GM12801 (cell line): Measurements from ENCODE around the gene SNAP91.

Source experiments
- CTCF ChIP-seq: IDR thresholded peaks from one replicate; pipeline ENCODE4 v1.5.1; 2011; ENCODE audit warnings: control low read depth; ENCODE audit not compliant: insufficient read length; ENCODE audit errors: extremely low read depth

SNAP91 gene

DNA sequence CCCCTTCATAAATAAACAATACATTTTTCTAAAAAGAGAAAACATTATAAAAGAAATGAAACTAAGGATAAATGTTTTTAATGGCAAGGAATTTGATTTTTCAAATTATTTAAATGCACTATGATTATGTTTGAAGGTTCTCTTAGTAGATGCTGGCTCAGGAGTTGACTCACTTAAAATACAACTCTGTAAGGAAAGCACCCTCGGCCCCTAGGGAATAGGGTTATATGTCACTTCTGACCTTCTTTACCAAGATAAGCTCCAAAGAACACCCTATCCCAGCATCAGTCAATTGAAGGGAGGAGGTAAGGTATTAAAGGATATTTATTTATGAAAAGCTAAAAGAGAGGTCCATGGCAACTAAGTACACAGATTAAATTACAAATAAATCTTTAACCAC, 6.8 kb downstream of the SNAP91 start:
- TF ChIP-seq CTCF: no peak

- no peak for TF ChIP-seq CTCF
Observed at GRCh38 chr6:83696674-83697073, 12.2 kb downstream of the SNAP91 start.

DNA sequence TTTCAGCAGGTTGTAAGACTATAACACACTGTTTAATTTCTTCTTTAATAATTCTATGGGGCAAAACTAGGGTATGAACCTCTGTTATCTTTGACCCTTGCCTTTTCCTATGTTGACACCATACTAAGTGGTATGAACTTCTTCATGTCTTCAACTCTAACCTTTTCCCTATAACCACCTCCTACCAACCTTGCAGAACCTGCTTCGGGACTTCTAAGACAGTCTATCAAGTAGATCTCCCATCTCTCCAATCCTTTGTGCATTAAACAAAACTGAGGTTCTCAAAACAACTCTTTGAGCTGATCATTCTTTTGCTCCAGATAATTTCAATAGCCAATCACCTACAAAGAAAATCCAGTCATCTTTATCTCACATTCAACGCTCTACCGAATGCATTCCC, 23.4 kb downstream of the SNAP91 start:
- TF ChIP-seq CTCF: no peak

DNA sequence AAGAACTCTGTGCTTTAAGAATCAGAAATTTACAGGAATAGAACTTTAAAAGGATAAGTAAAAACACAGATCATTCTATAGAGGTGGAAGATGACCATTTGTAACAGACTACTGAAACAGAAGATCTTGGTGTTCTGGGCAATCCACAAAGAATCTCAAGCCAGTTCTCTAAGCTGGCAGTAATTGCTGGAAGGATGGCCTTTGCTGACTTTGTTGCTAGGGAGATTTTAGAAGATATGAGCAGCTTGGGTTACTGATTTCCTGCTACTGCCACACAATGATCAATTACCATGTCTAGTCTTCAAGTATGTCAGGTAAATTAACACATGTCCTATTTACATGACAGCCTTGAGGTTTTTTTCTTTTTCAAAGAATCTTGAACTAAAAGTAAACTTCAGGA, 31.1 kb downstream of the SNAP91 start:
- no peak for TF ChIP-seq CTCF

- no peak for TF ChIP-seq CTCF
Observed at GRCh38 chr6:83637953-83638352, 70.9 kb downstream of the SNAP91 start.

DNA sequence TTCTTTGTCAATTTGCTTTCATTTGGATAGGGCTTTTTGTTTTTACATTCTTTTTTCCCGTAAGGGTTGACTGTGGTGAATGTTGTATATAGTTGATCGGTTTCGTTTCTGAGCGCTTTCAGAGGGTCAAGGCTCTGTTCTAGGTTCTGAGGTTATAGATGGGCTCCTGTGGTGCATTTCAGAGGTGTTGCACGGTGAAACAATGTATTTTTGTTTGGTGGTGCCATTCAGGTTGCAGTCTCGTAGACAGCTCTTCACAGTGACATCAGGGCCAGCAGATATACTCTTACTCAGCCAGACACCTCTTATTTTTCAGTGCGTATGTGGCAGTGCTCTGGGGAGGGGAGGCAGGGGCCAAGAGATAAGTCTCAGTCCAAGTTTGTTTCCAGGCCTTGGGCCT, 72.1 kb downstream of the SNAP91 start:
- no peak for TF ChIP-seq CTCF

DNA sequence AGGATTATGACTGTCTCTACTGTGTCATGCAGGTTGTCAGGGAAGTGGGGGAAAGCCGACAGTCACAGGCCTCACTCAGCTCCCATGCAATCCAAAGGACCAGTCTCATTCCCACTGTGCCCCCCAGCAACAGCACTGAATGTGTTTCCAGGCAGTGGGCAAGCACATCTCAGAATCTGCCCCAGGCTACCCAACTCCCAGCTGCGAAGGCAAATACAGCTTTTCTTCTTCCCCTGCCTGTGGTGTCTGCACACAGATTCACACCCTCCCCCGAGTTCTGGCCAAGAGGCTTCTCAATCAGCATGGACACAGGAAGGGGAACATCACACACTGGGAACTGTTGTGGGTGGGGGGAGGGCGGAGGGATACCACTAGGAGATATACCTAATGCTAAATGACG, 75.3 kb downstream of the SNAP91 start:
- no peak for TF ChIP-seq CTCF

- no peak for TF ChIP-seq CTCF
Observed at GRCh38 chr6:83633149-83633548, 75.8 kb downstream of the SNAP91 start.
